H9 (cell line): ENCODE results near the gene FANK1. TPM values are rescaled to one million over a fixed set of nuclear protein-coding genes. Genes with fewer than 3 reads are reported as not detected.

ENCODE experiments used
- DNase-seq: peaks from one replicate; pipeline ENCODE4 v3.0.0-alpha.2; 2017
- H2AFZ ChIP-seq: one replicate; pipeline ENCODE4 v1.6.1; 2013; ENCODE audit warnings: mild to moderate bottlenecking, low read length, control low read depth, moderate library complexity
- H2AK5ac ChIP-seq: 2 replicates; pipeline ENCODE4 v1.6.1; 2013; ENCODE audit warnings: low read length, control low read depth, mixed read lengths; ENCODE audit not compliant: insufficient read length
- H2BK120ac ChIP-seq: one replicate; pipeline ENCODE4 v1.6.1; 2013; ENCODE audit warnings: low read depth, mild to moderate bottlenecking, low read length, control low read depth, inconsistent platforms; ENCODE audit not compliant: poor library complexity, severe bottlenecking
- H2BK12ac ChIP-seq: 2 replicates; pipeline ENCODE4 v1.6.1; 2013; ENCODE audit warnings: low read length, control low read depth, mixed read lengths, low read depth; ENCODE audit not compliant: insufficient read length
- H2BK15ac ChIP-seq: 2 replicates; pipeline ENCODE4 v1.6.1; 2013; ENCODE audit warnings: low read depth, low read length, control low read depth
- H2BK20ac ChIP-seq: one replicate; pipeline ENCODE4 v1.6.1; 2013; ENCODE audit warnings: low read depth, mild to moderate bottlenecking, low read length, control low read depth, inconsistent platforms; ENCODE audit not compliant: poor library complexity, severe bottlenecking
- H2BK5ac ChIP-seq: 2 replicates; pipeline ENCODE4 v1.6.1; 2013; ENCODE audit warnings: low read length, control low read depth, mixed read lengths; ENCODE audit not compliant: insufficient read length
- H3K14ac ChIP-seq: 2 replicates; pipeline ENCODE4 v1.6.1; 2013; ENCODE audit warnings: low read length, control low read depth; ENCODE audit not compliant: insufficient read depth
- H3K18ac ChIP-seq: 2 replicates; pipeline ENCODE4 v1.6.1; 2013; ENCODE audit warnings: low read depth, mild to moderate bottlenecking, mixed read lengths, low read length, control low read depth; ENCODE audit not compliant: insufficient read length
- H3K23ac ChIP-seq: 2 replicates; pipeline ENCODE4 v1.6.1; 2013; ENCODE audit warnings: low read length, control low read depth, mixed read lengths, low read depth; ENCODE audit not compliant: insufficient read length
- H3K23me2 ChIP-seq: 2 replicates; pipeline ENCODE4 v1.6.1; 2013; ENCODE audit warnings: low read depth, mild to moderate bottlenecking, mixed read lengths, low read length, control low read depth; ENCODE audit not compliant: insufficient read length, poor library complexity, severe bottlenecking
- H3K27ac ChIP-seq: 2 replicates; pipeline ENCODE4 v1.5.1; 2013; ENCODE audit warnings: low read length, control low read depth, mixed read lengths, low read depth; ENCODE audit not compliant: insufficient read length
- H3K27me3 ChIP-seq: 2 replicates; pipeline ENCODE4 v1.6.1; 2013; ENCODE audit warnings: low read length, control low read depth, inconsistent platforms; ENCODE audit not compliant: insufficient read depth
- H3K4ac ChIP-seq: 2 replicates; pipeline ENCODE4 v1.6.1; 2013; ENCODE audit warnings: low read depth, mild to moderate bottlenecking, control low read depth, inconsistent platforms, low read length, moderate library complexity
- H3K4me1 ChIP-seq: 2 replicates; pipeline ENCODE4 v1.6.1; 2013; ENCODE audit warnings: low read length, control low read depth, inconsistent platforms; ENCODE audit not compliant: insufficient read depth
- H3K4me2 ChIP-seq: 2 replicates; pipeline ENCODE4 v1.6.1; 2013; ENCODE audit warnings: low read length, control low read depth, mixed read lengths; ENCODE audit not compliant: insufficient read length, insufficient read depth
- H3K56ac ChIP-seq: 2 replicates; pipeline ENCODE4 v1.6.1; 2013; ENCODE audit warnings: low read depth, mild to moderate bottlenecking, mixed read lengths, low read length, control low read depth; ENCODE audit not compliant: insufficient read length
- H3K79me1 ChIP-seq: 2 replicates; pipeline ENCODE4 v1.6.1; 2013; ENCODE audit warnings: low read depth, mild to moderate bottlenecking, moderate library complexity, low read length, control low read depth, inconsistent platforms; ENCODE audit not compliant: insufficient read depth, poor library complexity, severe bottlenecking
- H3K79me2 ChIP-seq: 2 replicates; pipeline ENCODE4 v1.6.1; 2013; ENCODE audit warnings: low read length, control low read depth, inconsistent platforms; ENCODE audit not compliant: insufficient read depth
- H3K9ac ChIP-seq: 2 replicates; pipeline ENCODE4 v1.6.1; 2013; ENCODE audit warnings: low read length, control low read depth, mixed read lengths; ENCODE audit not compliant: insufficient read length; ENCODE audit errors: extremely low read depth
- H3K9me3 ChIP-seq: one replicate; pipeline ENCODE4 v1.6.1; 2013; ENCODE audit warnings: low read depth, low read length, inconsistent platforms; ENCODE audit not compliant: control insufficient read depth
- H3T11ph ChIP-seq: one replicate; pipeline ENCODE4 v1.6.1; 2013; ENCODE audit warnings: mild to moderate bottlenecking, low read length, control low read depth, inconsistent platforms
- H4K20me1 ChIP-seq: one replicate; pipeline ENCODE4 v1.6.1; 2013; ENCODE audit not compliant: control insufficient read depth, insufficient read length, insufficient read depth
- H4K5ac ChIP-seq: 2 replicates; pipeline ENCODE4 v1.6.1; 2013; ENCODE audit warnings: low read depth, mild to moderate bottlenecking, mixed read lengths, low read length, control low read depth; ENCODE audit not compliant: insufficient read length
- H4K8ac ChIP-seq: replicated peaks from 2 replicates; pipeline ENCODE4 v1.6.1; 2013; ENCODE audit warnings: low read length, control low read depth, mixed read lengths, low read depth; ENCODE audit not compliant: insufficient read length
- H4K91ac ChIP-seq: 2 replicates; pipeline ENCODE4 v1.6.1; 2013; ENCODE audit warnings: low read depth, mild to moderate bottlenecking, moderate library complexity, mixed read lengths, low read length, control low read depth; ENCODE audit not compliant: insufficient read length
- H3K27ac Mint-ChIP-seq, 3 experiments: 2 replicates in 2 of 3; 3 replicates in 1 of 3; pipeline ENCODE4 v1.8.0; 2020 to 2021; ENCODE audit warnings: mixed read lengths in 3 of 3, mild to moderate bottlenecking in 1 of 3, moderate library complexity in 1 of 3
- H3K27me3 Mint-ChIP-seq: 2 replicates; pipeline ENCODE4 v1.8.0; 2021; ENCODE audit warnings: low read depth, mild to moderate bottlenecking, moderate library complexity, mixed read lengths
- H3K36me3 Mint-ChIP-seq, 3 experiments: 2 replicates in 2 of 3; 3 replicates in 1 of 3; pipeline ENCODE4 v1.8.0; 2020 to 2021; ENCODE audit warnings: low read depth in 3 of 3, mixed read lengths in 3 of 3; ENCODE audit not compliant: insufficient read depth in 1 of 3
- H3K4me1 Mint-ChIP-seq, 2 experiments: 2 replicates each; pipeline ENCODE4 v1.8.0; 2020; ENCODE audit warnings: mixed read lengths in 2 of 2
- H3K4me3 Mint-ChIP-seq, 2 experiments: 2 replicates in 1 of 2; 3 replicates in 1 of 2; pipeline ENCODE4 v1.8.0; 2020 to 2021; ENCODE audit warnings: mild to moderate bottlenecking in 2 of 2, mixed read lengths in 2 of 2, moderate library complexity in 1 of 2
- H3K9me3 Mint-ChIP-seq, 2 experiments: 2 replicates in 1 of 2; 3 replicates in 1 of 2; pipeline ENCODE4 v1.8.0; 2020; ENCODE audit warnings: mild to moderate bottlenecking in 2 of 2, mixed read lengths in 2 of 2, moderate library complexity in 1 of 2
- CTCF ChIP-seq: fragments of 200-600 bp; sonication (generic); conservative IDR thresholded peaks from 3 replicates; pipeline ENCODE4 v1.8.0; 2021; ENCODE audit warnings: antibody characterized with exemption, mild to moderate bottlenecking
- WGBS: extraction: QIAGEN DNeasy Blood & Tissue Kit; methylation state at CpG from one replicate; pipeline ENCODE4 v1.1.7; 2013; ENCODE audit warnings: missing lambda C conversion rate, low lambda C conversion rate, mixed read lengths; ENCODE audit not compliant: insufficient read length; ENCODE audit errors: extremely low coverage; 5-methylcytosine and 5-hydroxymethylcytosine counted together
- total RNA-seq: library from RNA; stranded (reverse); gene quantifications from 2 replicates; pipeline ENCODE4 v1.2.1, GENCODE V29; 2021

Gene FANK1
- total RNA-seq, 1 experiment from 2014 or later, result 0.68 TPM

- no peak overlapping the region for H4K91ac ChIP-seq
- TF ChIP-seq CTCF, result no peak
- H3K4ac ChIP-seq, result no peak overlapping the region
- no peak overlapping the region for H4K5ac ChIP-seq
- peaks cover 0 to 12% (median 5%) of the 10 kb centered on the region in 3 experiments; a peak in 4 of 7 replicates for H3K36me3 Mint-ChIP-seq
- no peak overlapping the region for H2BK5ac ChIP-seq
- no CpG with 5 or more reads among the region's 1 CpG for WGBS
- no peak overlapping the region for H3K9ac ChIP-seq
- no peak overlapping the region for H2BK15ac ChIP-seq
- H2BK12ac ChIP-seq, result no peak overlapping the region
- no peak for DNase-seq
- H3K4me2 ChIP-seq, result no peak overlapping the region
- H2AFZ ChIP-seq, result no peak overlapping the region
- no peak overlapping the region for H2BK120ac ChIP-seq
- H4K8ac ChIP-seq, result no peak overlapping the region
- no peak overlapping the region for H3K4me3 Mint-ChIP-seq
- H3K18ac ChIP-seq, result no peak overlapping the region
- no peaks in the 10 kb centered on the region for H3K4me1 ChIP-seq
- H3K14ac ChIP-seq, result no peak overlapping the region
- no peaks in the 10 kb centered on the region for H3K79me1 ChIP-seq
- no peaks in the 10 kb centered on the region for H3K27me3 ChIP-seq
- H3T11ph ChIP-seq, result no peak overlapping the region
- H3K4me1 Mint-ChIP-seq, result peaks cover 2% of the 10 kb centered on the region in 2 experiments; a peak in 2 of 4 replicates
- peaks cover 9 to 13% of the 10 kb centered on the region in 2 experiments; a peak in 4 of 5 replicates for H3K9me3 Mint-ChIP-seq
- no peak overlapping the region for H2AK5ac ChIP-seq
- no peak overlapping the region for H3K23ac ChIP-seq
- H3K27ac Mint-ChIP-seq, result no peak overlapping the region
- H3K27ac ChIP-seq, result no peak overlapping the region
- no peaks in the 10 kb centered on the region for H3K79me2 ChIP-seq
- H3K56ac ChIP-seq, result no peak overlapping the region
- H2BK20ac ChIP-seq, result no peak overlapping the region
- no peaks in the 10 kb centered on the region for H3K23me2 ChIP-seq
- no peaks in the 10 kb centered on the region for H4K20me1 ChIP-seq
- no peaks in the 10 kb centered on the region for H3K9me3 ChIP-seq
- H3K27me3 Mint-ChIP-seq, result peaks cover 3% of the 10 kb centered on the region; the same call in 1 of the 2 replicates
Observed at GRCh38 chr10:125991392-125991791, 95.0 kb downstream of the FANK1 start.
